ENCODE data around the gene CCDC97.

DNA sequence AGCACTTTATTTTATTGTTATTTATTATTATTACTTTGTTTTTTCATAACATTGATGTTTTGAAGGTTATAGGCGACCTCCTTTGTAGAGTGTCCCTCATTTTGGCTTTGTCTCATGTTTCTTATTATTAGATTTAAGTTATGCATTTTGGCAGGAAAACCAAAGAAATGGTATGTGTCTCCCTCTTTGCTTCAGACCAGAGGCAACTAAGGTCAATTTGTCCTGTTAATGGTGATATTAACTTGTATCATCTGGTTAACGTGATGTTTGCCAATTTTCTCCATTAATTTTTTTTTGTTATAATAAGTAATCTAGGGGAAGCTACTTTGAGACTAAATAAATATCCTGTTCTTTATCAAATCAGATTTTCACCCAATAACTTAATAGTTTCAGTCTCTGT lies 62.5 kb downstream of the CCDC97 start:
- TF ChIP-seq, protein P1, sequence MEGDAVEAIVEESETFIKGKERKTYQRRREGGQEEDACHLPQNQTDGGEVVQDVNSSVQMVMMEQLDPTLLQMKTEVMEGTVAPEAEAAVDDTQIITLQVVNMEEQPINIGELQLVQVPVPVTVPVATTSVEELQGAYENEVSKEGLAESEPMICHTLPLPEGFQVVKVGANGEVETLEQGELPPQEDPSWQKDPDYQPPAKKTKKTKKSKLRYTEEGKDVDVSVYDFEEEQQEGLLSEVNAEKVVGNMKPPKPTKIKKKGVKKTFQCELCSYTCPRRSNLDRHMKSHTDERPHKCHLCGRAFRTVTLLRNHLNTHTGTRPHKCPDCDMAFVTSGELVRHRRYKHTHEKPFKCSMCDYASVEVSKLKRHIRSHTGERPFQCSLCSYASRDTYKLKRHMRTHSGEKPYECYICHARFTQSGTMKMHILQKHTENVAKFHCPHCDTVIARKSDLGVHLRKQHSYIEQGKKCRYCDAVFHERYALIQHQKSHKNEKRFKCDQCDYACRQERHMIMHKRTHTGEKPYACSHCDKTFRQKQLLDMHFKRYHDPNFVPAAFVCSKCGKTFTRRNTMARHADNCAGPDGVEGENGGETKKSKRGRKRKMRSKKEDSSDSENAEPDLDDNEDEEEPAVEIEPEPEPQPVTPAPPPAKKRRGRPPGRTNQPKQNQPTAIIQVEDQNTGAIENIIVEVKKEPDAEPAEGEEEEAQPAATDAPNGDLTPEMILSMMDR (IDR thresholded peaks at IDR 0.05) = no peak
- no peak for TF ChIP-seq POLR2A (IDR thresholded peaks at IDR 0.05)

Measured in lower leg skin (tissue), 3 donors.